Measurements from ENCODE around the gene CTNNAL1.
A peak's percentile ranks its signal among the peaks of the same experiment; 100 is the strongest.
"Not testable (repeated sequence)": the region's sequence is repeated elsewhere in the genome, so short reads cannot be mapped to it uniquely, and the experiment has no call there.

CTNNAL1 gene

GRCh38 chr9:108973895-108974294, 39.4 kb downstream of the CTNNAL1 start:
- DNase-seq = no peak
- Histone ChIP-seq H3K36me3 (replicated peaks) (peaks cover 12% of the 10 kb centered on the region), H3K27me3 (replicated peaks) (no peaks in the 10 kb centered on the region), H3K4me3 (ENCODE audit: low read depth, low read length) (no peak overlapping the region), H3K27ac (no peak overlapping the region)
- TF ChIP-seq CTCF (IDR thresholded peaks at IDR 0.05; ENCODE audit: low read depth, low read length, missing control alignments) = no peak
- in situ Hi-C loops (cut with HindIII; ENCODE audit: low pct_ligation_motif_present, low sequenced_read_pairs) = no loop called here

- in situ Hi-C loops (cut with HindIII; ENCODE audit: low pct_ligation_motif_present, low sequenced_read_pairs) = no loop called here
- Histone ChIP-seq H3K27me3 (replicated peaks) (no peaks in the 10 kb centered on the region), H3K27ac (no peak overlapping the region), H3K36me3 (replicated peaks) (peaks cover 8% of the 10 kb centered on the region), H3K4me3 (ENCODE audit: low read depth, low read length) (no peak overlapping the region)
- TF ChIP-seq CTCF (IDR thresholded peaks at IDR 0.05; ENCODE audit: low read depth, low read length, missing control alignments) = no peak
- DNase-seq = no peak
These were observed 40.6 kb downstream of the CTNNAL1 start for GRCh38 chr9:108972626-108973209.

GRCh38 chr9:108972186-108972585, 41.1 kb downstream of the CTNNAL1 start:
- H3K27ac ChIP-seq = no peak overlapping the region
- no peak for DNase-seq
- no peaks in the 10 kb centered on the region for H3K27me3 ChIP-seq (replicated peaks)
- peaks cover 8% of the 10 kb centered on the region for H3K36me3 ChIP-seq (replicated peaks)
- H3K4me3 ChIP-seq (ENCODE audit: low read depth, low read length) = no peak overlapping the region
- in situ Hi-C loops (cut with HindIII; ENCODE audit: low pct_ligation_motif_present, low sequenced_read_pairs) = no loop called here
- no peak for TF ChIP-seq CTCF (IDR thresholded peaks at IDR 0.05; ENCODE audit: low read depth, low read length, missing control alignments)

GRCh38 chr9:108971392-108971791, 41.9 kb downstream of the CTNNAL1 start:
- H3K27me3 ChIP-seq (replicated peaks); H3K36me3 ChIP-seq (replicated peaks); H3K27ac ChIP-seq; in situ Hi-C loops (cut with HindIII; ENCODE audit: low pct_ligation_motif_present, low sequenced_read_pairs); H3K4me3 ChIP-seq (ENCODE audit: low read depth, low read length); DNase-seq: not testable (repeated sequence)

GRCh38 chr9:108967916-108968315, 45.4 kb downstream of the CTNNAL1 start:
- no peak overlapping the region for H3K4me3 ChIP-seq (ENCODE audit: low read depth, low read length)
- peaks cover 8% of the 10 kb centered on the region for H3K36me3 ChIP-seq (replicated peaks)
- in situ Hi-C loops (cut with HindIII; ENCODE audit: low pct_ligation_motif_present, low sequenced_read_pairs) = no loop called here
- no peak for DNase-seq
- no peak for TF ChIP-seq CTCF (IDR thresholded peaks at IDR 0.05; ENCODE audit: low read depth, low read length, missing control alignments)
- H3K27me3 ChIP-seq (replicated peaks) = no peaks in the 10 kb centered on the region
- H3K27ac ChIP-seq = no peak overlapping the region

GRCh38 chr9:108963459-108964143, 49.7 kb downstream of the CTNNAL1 start:
- H3K27me3 ChIP-seq (replicated peaks) = no peaks in the 10 kb centered on the region
- peaks cover 18% of the 10 kb centered on the region for H3K36me3 ChIP-seq (replicated peaks)
- H3K4me3 ChIP-seq (ENCODE audit: low read depth, low read length) = no peak overlapping the region
- peak; percentile 15 for DNase-seq
- H3K27ac ChIP-seq = no peak overlapping the region
- TF ChIP-seq CTCF (IDR thresholded peaks at IDR 0.05; ENCODE audit: low read depth, low read length, missing control alignments) = no peak
- in situ Hi-C loops (cut with HindIII; ENCODE audit: low pct_ligation_motif_present, low sequenced_read_pairs) = no loop called here

Data from brain microvascular endothelial cell (primary cell).